GM10266 (cell line): Measurements from ENCODE around the gene NEK2.
"Not testable (repeated sequence)": the region's sequence is repeated elsewhere in the genome, so short reads cannot be mapped to it uniquely, and the experiment has no call there.

Experiments used
- DNase-seq: peaks from one replicate; pipeline ENCODE4 v3.0.0; 2012; ENCODE audit errors: extremely low spot score
- TF ChIP-seq, protein P1 (sequence below): IDR thresholded peaks from 2 replicates; pipeline ENCODE4 v1.5.1; 2012; ENCODE audit warnings: mild to moderate bottlenecking, low read depth; ENCODE audit not compliant: control insufficient read depth, insufficient read depth; ENCODE audit errors: missing control alignments

Gene NEK2

DNA sequence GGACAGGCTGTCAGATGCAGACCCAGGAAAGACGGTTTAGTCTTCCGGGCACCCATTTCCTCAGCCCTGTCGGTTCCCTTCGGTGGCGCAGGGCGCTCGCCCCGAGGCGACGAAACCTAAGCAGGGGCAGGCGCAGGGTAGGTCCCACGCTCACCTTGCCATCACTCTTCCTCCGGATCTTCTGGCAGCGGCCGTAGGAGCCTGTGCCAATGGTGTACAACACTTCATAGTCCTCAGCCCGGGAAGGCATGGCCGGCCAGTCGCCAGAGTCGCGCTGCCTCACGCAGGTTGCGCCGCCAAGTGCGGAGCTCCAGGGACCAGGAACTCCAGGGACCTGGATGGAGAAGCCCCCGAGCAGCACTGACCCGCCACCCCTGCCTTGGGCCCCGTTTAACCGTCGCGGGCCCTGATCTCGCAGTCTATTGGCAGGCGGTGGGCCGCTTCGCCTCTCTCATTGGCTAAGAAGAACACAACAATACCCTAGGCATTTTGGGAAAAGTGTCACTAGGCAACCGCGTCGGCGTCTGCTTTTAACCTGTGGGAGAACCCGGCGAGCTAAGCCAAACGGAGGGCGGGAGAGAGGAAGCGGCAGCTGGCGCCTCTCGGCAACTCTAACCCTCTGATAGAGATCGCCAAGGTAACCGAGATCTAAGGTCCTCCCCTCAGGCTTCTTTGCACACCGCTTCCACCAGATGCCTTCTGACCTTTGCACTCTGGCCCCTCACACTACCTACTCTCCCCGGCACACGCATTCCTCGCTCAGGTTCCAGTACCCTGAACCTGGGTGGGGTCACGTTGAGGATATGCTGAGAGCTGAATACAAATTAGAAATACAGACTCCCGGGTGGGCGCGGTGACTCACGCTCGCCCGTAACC lies at the start of gene NEK2:
TSS of gene NEK2 (minus strand) at position 392 of the 876 bp plus-strand sequence. CDS start at position 250, 142 bp downstream.
- TF ChIP-seq, protein P1, sequence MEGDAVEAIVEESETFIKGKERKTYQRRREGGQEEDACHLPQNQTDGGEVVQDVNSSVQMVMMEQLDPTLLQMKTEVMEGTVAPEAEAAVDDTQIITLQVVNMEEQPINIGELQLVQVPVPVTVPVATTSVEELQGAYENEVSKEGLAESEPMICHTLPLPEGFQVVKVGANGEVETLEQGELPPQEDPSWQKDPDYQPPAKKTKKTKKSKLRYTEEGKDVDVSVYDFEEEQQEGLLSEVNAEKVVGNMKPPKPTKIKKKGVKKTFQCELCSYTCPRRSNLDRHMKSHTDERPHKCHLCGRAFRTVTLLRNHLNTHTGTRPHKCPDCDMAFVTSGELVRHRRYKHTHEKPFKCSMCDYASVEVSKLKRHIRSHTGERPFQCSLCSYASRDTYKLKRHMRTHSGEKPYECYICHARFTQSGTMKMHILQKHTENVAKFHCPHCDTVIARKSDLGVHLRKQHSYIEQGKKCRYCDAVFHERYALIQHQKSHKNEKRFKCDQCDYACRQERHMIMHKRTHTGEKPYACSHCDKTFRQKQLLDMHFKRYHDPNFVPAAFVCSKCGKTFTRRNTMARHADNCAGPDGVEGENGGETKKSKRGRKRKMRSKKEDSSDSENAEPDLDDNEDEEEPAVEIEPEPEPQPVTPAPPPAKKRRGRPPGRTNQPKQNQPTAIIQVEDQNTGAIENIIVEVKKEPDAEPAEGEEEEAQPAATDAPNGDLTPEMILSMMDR = no peak
- peak; percentile 86 for DNase-seq

GRCh38 chr1:211724687-211725196 lies 49.3 kb upstream of the NEK2 start:
- TF ChIP-seq, protein P1 = no peak
- DNase-seq = no peak

GRCh38 chr1:211723273-211723672 lies 47.9 kb upstream of the NEK2 start:
- TF ChIP-seq, protein P1 = no peak
- DNase-seq = no peak

- no peak for DNase-seq
- TF ChIP-seq, protein P1 = no peak
Observed at GRCh38 chr1:211722277-211723175, 47.1 kb upstream of the NEK2 start.

DNA sequence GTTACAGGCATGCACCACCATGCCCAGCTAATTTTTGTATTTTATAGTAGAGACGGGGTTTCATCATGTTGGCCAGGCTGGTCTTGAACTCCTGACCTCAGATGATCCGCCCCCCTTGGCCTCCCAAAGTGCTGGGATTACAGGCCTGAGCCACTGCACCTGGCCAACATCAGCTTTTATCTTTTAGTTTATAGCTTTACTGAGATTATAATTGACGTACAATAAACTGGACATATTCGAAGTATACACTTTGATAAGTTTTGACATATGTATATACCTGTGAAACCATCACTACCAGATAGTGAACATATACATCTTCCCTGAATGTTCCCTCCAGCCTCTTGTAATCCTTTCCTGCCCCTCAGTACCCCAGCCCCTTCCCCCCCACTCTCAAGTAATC lies 41.1 kb upstream of the NEK2 start:
- not testable (repeated sequence) for DNase-seq

DNA sequence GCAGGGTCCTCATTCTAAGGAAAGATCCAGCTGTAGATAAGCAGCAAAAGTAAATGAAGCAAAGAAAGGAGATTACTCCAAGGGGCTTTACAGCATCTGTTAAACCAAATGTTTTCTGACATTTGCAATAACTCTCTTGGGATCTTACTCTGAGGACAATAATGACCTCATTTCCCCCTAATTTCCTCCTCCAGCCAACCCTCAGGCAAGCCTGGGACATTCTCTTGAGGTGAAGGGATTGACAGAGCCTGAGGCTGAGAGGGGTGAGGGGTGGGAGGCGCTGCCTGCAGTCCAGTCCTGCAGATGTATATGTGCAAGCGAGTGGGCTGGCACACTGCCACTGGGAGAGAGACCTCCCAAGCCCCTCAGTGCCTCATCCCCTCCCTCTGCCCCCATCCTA lies 40.5 kb upstream of the NEK2 start:
- DNase-seq = no peak
- TF ChIP-seq, protein P1 = no peak

DNA sequence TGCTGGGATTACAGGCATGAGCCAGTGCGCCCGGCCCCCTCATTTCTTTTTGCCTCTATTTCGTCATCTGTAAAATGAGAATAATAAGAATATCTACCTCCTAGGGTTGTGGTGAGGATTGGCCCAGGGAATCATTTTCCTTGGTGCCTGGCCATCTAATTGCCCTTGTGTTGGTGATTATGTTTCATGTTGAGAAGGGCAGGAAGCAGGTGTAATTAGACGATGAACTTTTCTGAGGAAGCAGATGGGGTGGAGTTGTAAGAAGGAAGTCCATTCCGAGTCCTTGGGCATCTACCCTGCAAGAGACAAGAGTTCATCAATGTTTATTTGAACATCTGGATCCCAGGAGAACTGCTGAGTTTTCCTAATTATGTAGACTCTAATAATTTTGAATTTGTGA lies 38.7 kb upstream of the NEK2 start:
- TF ChIP-seq, protein P1 = no peak
- DNase-seq = no peak
